B cell (primary cell): Measurements from ENCODE around the gene NME7. TPM values are rescaled to one million over a fixed set of nuclear protein-coding genes. Genes with fewer than 3 reads are reported as not detected.

ENCODE experiments used
- ATAC-seq: fragments of 200-7000 bp; cut with Tn5 transposase; one replicate; pipeline ENCODE4 v1.10.0; 2021; ENCODE audit warnings: low read depth, mild to moderate bottlenecking, moderate number of reproducible peaks, moderate library complexity
- CTCF ChIA-PET: fragments of 350-600 bp; sonication (Branson Sonifier 250); formaldehyde crosslinking; loops from one replicate; lab custom pipeline; 2021; ENCODE audit warnings: antibody characterized with exemption, inconsistent platforms; lab: Charles Lee
- POLR2A ChIA-PET: fragments of 350-600 bp; sonication (Branson Sonifier 250); formaldehyde crosslinking; loops from one replicate; lab custom pipeline; 2021; ENCODE audit warnings: antibody characterized with exemption; lab: Charles Lee
- DNase-seq: peaks from one replicate; pipeline ENCODE4 v3.0.0; 2013
- H2AFZ ChIP-seq: 2 replicates; pipeline ENCODE4 v1.6.1; 2012; ENCODE audit warnings: mild to moderate bottlenecking, low read depth, low read length; ENCODE audit not compliant: insufficient read depth, poor library complexity, severe bottlenecking
- H3K27ac ChIP-seq, 2 donors: 1 replicate in 1 of 2; 2 replicates in 1 of 2; pipeline ENCODE4 v1.5.1; 2012 to 2013; ENCODE audit warnings: low read length in 2 of 2, mild to moderate bottlenecking in 2 of 2, moderate library complexity in 1 of 2
- H3K27me3 ChIP-seq, 4 experiments: fragments of 200-600 bp in 1 of 4; sonication (generic) in 1 of 4; replicated peaks in 1 of 4; 1 replicate in 2 of 4; 2 replicates in 2 of 4; pipeline versions ENCODE4 v1.6.1 to v1.7.0; 2013 to 2016; ENCODE audit warnings: low read length in 3 of 4, mild to moderate bottlenecking in 2 of 4, mixed read lengths in 1 of 4, moderate library complexity in 1 of 4; ENCODE audit not compliant: insufficient read depth in 4 of 4, control insufficient read depth in 3 of 4; ENCODE audit errors: control extremely low read depth in 1 of 4
- H3K36me3 ChIP-seq, 2 experiments: replicated peaks in 1 of 2; 1 replicate in 1 of 2; 2 replicates in 1 of 2; pipeline versions ENCODE4 v1.6.1 to v1.7.1; 2013; ENCODE audit warnings: low read length in 1 of 2; ENCODE audit not compliant: insufficient read depth in 2 of 2, control insufficient read depth in 1 of 2; ENCODE audit errors: control extremely low read depth in 1 of 2, extremely low read depth in 1 of 2
- H3K4me1 ChIP-seq, 2 donors: fragments of 200-600 bp in 1 of 2; sonication (generic) in 1 of 2; 1 replicate in 1 of 2; 2 replicates in 1 of 2; pipeline versions ENCODE4 v1.5.1 to v1.6.1; 2013 to 2017; ENCODE audit warnings: low read length in 2 of 2; ENCODE audit not compliant: control insufficient read depth in 2 of 2, insufficient read depth in 2 of 2
- H3K4me2 ChIP-seq: replicated peaks from 2 replicates; pipeline ENCODE3; 2012; ENCODE audit warnings: mild to moderate bottlenecking, low read depth, low read length; ENCODE audit not compliant: poor library complexity, severe bottlenecking
- H3K4me3 ChIP-seq, 5 experiments: fragments of 200-600 bp in 1 of 5; sonication (generic) in 1 of 5; 1 replicate in 3 of 5; 2 replicates in 2 of 5; pipeline versions ENCODE4 v1.5.1 to v1.7.0; 2011 to 2016; ENCODE audit warnings: low read length in 4 of 5, mild to moderate bottlenecking in 4 of 5, low read depth in 2 of 5, control low read depth in 1 of 5, moderate library complexity in 1 of 5; ENCODE audit not compliant: insufficient read depth in 1 of 5; ENCODE audit errors: control extremely low read depth in 1 of 5, extremely low read depth in 1 of 5
- H3K79me2 ChIP-seq: fragments of 200-600 bp; sonication (generic); one replicate; pipeline ENCODE4 v1.6.0; 2016; ENCODE audit warnings: low read length; ENCODE audit not compliant: control insufficient read depth, insufficient read depth
- H3K9ac ChIP-seq: fragments of 200-600 bp; sonication (generic); 2 replicates; pipeline ENCODE4 v1.6.1; 2017; ENCODE audit warnings: mild to moderate bottlenecking, low read length, moderate library complexity
- H3K9me3 ChIP-seq, 3 donors: one replicate each; pipeline versions ENCODE4 v1.6.1 to v1.7.1; 2013; ENCODE audit warnings: low read length in 2 of 3; ENCODE audit not compliant: control insufficient read depth in 2 of 3, insufficient read depth in 1 of 3; ENCODE audit errors: control extremely low read depth in 1 of 3
- H4K20me1 ChIP-seq: 2 replicates; pipeline ENCODE4 v1.6.0; 2012; ENCODE audit warnings: mild to moderate bottlenecking, low read length; ENCODE audit not compliant: insufficient read depth, control insufficient read depth, poor library complexity, severe bottlenecking
- H3K27ac Mint-ChIP-seq: one replicate; pipeline ENCODE4 v1.8.0; 2021; ENCODE audit warnings: mixed read lengths
- H3K27me3 Mint-ChIP-seq: one replicate; pipeline ENCODE4 v1.8.0; 2021; ENCODE audit warnings: mixed read lengths
- H3K4me1 Mint-ChIP-seq: one replicate; pipeline ENCODE4 v1.8.0; 2021; ENCODE audit warnings: mixed read lengths
- H3K4me3 Mint-ChIP-seq: one replicate; pipeline ENCODE4 v1.8.0; 2021; ENCODE audit warnings: mixed read lengths
- H3K9me3 Mint-ChIP-seq: one replicate; pipeline ENCODE4 v1.8.0; 2022; ENCODE audit warnings: mixed read lengths; ENCODE audit not compliant: insufficient read depth
- CTCF ChIP-seq: fragments of 200-600 bp; IDR thresholded peaks from one replicate; pipeline ENCODE4 v1.8.0; 2022; ENCODE audit warnings: antibody characterized with exemption, mild to moderate bottlenecking
- EZH2 ChIP-seq: IDR thresholded peaks from 2 replicates; pipeline ENCODE4 v1.6.1; 2012; ENCODE audit warnings: borderline replicate concordance, low read depth, mild to moderate bottlenecking, moderate library complexity, low read length; ENCODE audit not compliant: insufficient read depth, poor library complexity, severe bottlenecking
- WGBS: methylation state at CpG from one replicate; pipeline ENCODE4 v1.1.5; 2013; ENCODE audit warnings: missing lambda C conversion rate; ENCODE audit not compliant: insufficient coverage; 5-methylcytosine and 5-hydroxymethylcytosine counted together
- intact Hi-C: fragments of 100-400 bp; cut with micrococcal nuclease; formaldehyde crosslinking; loops from one replicate; pipeline ENCODE4 v1.10.0; 2022
- polyA plus RNA-seq: library from polyadenylated mRNA; depleted of rRNA; stranded (reverse); fragments of >200 nt; gene quantifications from 2 replicates; pipeline ENCODE4 v1.2.3, GENCODE V29; 2012
- total RNA-seq, 2 donors: library from RNA; stranded (reverse); fragments of 120-200 nt in 1 of 2; gene quantifications; 1 replicate in 1 of 2; 2 replicates in 1 of 2; pipeline versions ENCODE4 v1.2.3 to v1.2.4, GENCODE V29; 2013 to 2022

NME7 gene
- total and polyA plus RNA-seq, 2 donors (not counting 1 experiment from before 2014, with no cell fraction given), result 3.3 to 14.3 TPM

DNA sequence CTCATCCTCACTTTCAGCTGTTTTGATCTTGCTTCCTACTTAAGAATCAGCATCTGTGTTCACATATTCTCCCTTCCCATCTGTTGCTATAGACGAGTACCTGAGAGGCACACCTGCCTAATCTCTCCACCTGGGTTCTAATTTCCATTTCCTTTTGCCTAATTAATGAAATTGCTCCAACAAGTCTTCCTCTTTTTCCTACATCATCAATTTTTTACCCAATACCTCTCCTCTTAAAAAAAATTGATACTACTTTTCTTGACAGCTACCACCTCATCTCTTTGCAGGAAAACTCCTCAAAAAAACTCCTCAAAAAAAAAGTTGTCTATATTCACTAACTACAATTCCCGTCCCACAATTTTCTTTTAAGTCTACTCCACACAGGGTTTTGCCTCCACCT lies 71.8 kb downstream of the NME7 start:
- no peaks in the 10 kb centered on the region for H3K4me1 ChIP-seq
- H3K9ac ChIP-seq, result no peak overlapping the region
- no peak overlapping the region for H2AFZ ChIP-seq
- H4K20me1 ChIP-seq, result no peaks in the 10 kb centered on the region
- intact Hi-C loops, result no loop called here
- DNase-seq (no peak), ATAC-seq (no peak)
- H3K4me1 Mint-ChIP-seq, result peaks cover 5% of the 10 kb centered on the region
- no peak overlapping the region for H3K27ac ChIP-seq
- H3K27me3 Mint-ChIP-seq, result no peaks in the 10 kb centered on the region
- H3K36me3 ChIP-seq, result no peaks in the 10 kb centered on the region
- CTCF ChIA-PET, result no interaction called here
- no peak overlapping the region for H3K4me3 Mint-ChIP-seq
- H3K27me3 ChIP-seq, result no peaks in the 10 kb centered on the region
- no peak overlapping the region for H3K27ac Mint-ChIP-seq
- H3K9me3 ChIP-seq, result no peaks in the 10 kb centered on the region
- H3K79me2 ChIP-seq, result no peaks in the 10 kb centered on the region
- H3K4me2 ChIP-seq, result no peak overlapping the region
- TF ChIP-seq CTCF, result no peak
- no peak for TF ChIP-seq EZH2
- POLR2A ChIA-PET, result no interaction called here
- H3K9me3 Mint-ChIP-seq, result no peaks in the 10 kb centered on the region
- WGBS, result 74% methylated on average over 2 of the region's 2 CpGs
- H3K4me3 ChIP-seq, result no peak overlapping the region

- no peak overlapping the region for H3K9ac ChIP-seq
- Mint-ChIP-seq H3K9me3 (no peaks in the 10 kb centered on the region), H3K4me1 (peaks cover 5% of the 10 kb centered on the region), H3K4me3 (no peak overlapping the region), H3K27ac (no peak overlapping the region), H3K27me3 (no peaks in the 10 kb centered on the region)
- H4K20me1 ChIP-seq, result no peaks in the 10 kb centered on the region
- ChIA-PET CTCF (no interaction called here), POLR2A (no interaction called here)
- no peaks in the 10 kb centered on the region for H3K9me3 ChIP-seq
- no peaks in the 10 kb centered on the region for H3K36me3 ChIP-seq
- no peak overlapping the region for H2AFZ ChIP-seq
- H3K4me2 ChIP-seq, result no peak overlapping the region
- no peak for TF ChIP-seq CTCF
- TF ChIP-seq EZH2, result no peak
- no peaks in the 10 kb centered on the region for H3K4me1 ChIP-seq
- H3K27me3 ChIP-seq, result no peaks in the 10 kb centered on the region
- intact Hi-C loops, result no loop called here
- 44% methylated on average over 1 of the region's 1 CpG for WGBS
- no peak overlapping the region for H3K4me3 ChIP-seq
- H3K27ac ChIP-seq, result no peak overlapping the region
- H3K79me2 ChIP-seq, result no peaks in the 10 kb centered on the region
- DNase-seq (no peak), ATAC-seq (no peak)
Measured at GRCh38 chr1:169295425-169295824, 72.2 kb downstream of the NME7 start.
